HCT116 (cell line): ENCODE data around the gene ARHGAP35. TPM values are rescaled to one million over a fixed set of nuclear protein-coding genes. Genes with fewer than 3 reads are reported as not detected.
A peak's percentile ranks its signal among the peaks of the same experiment; 100 is the strongest.

Experiments
- ATAC-seq: fragments of 200-7000 bp; cut with Tn5 transposase; 2 replicates; pipeline ENCODE4 v1.9.1; 2020; ENCODE audit warnings: mild to moderate bottlenecking, moderate library complexity
- BruUV-seq: library from RNA; stranded (reverse); fragments of 400-500 nt; replicated peaks from 2 replicates; lab custom pipeline; 2021; lab: Mats Ljungman, UMichigan
- CTCF ChIA-PET: fragments of 300-600 bp; sonication (Branson Sonifier 250); formaldehyde crosslinking; loops from one replicate; lab custom pipeline; 2021; ENCODE audit warnings: antibody characterized with exemption; lab: Charles Lee
- POLR2A ChIA-PET: fragments of 300-600, 350-600 bp; sonication (Branson Sonifier 250); formaldehyde crosslinking; loops from one replicate; lab custom pipeline; 2021; ENCODE audit warnings: antibody characterized with exemption; lab: Charles Lee
- RAD21 ChIA-PET, 2 experiments: fragments of 300-600 bp; sonication (Branson Sonifier 250); formaldehyde crosslinking; loops; one replicate each; lab custom pipeline; 2023; ENCODE audit warnings: low total read pairs in 2 of 2; ENCODE audit not compliant: uncharacterized antibody in 2 of 2, unreplicated experiment in 2 of 2, low non-redundant PET in 1 of 2; lab: Charles Lee
- DNase-seq: peaks from one replicate; pipeline ENCODE4 v3.0.0-alpha.2; 2010; ENCODE audit warnings: low read depth, low spot score
- H2AFZ ChIP-seq: fragments of 200-600 bp; shearing (Covaris generic), sonication (generic); 2 replicates; pipeline ENCODE4 v1.6.1; 2017; ENCODE audit warnings: low read depth, mixed run types, mixed read lengths, antibody characterized with exemption, low read length; ENCODE audit not compliant: poor library complexity, severe bottlenecking
- H3K27ac ChIP-seq: 2 replicates; pipeline ENCODE4 v1.5.1; 2012; ENCODE audit warnings: low read depth, low read length
- H3K27me3 ChIP-seq: fragments of 200-600 bp; sonication (generic); 2 replicates; pipeline ENCODE4 v1.6.1; 2016; ENCODE audit warnings: mixed run types, low read length, mixed read lengths; ENCODE audit not compliant: insufficient read depth
- H3K36me3 ChIP-seq, 2 experiments: fragments of 200-500 bp in 1 of 2; fragments of 200-600 bp in 1 of 2; sonication (Bioruptor generic) in 1 of 2; sonication (generic) in 1 of 2; 2 replicates each; pipeline versions ENCODE4 v1.5.1 to v1.6.1; 2014 to 2016; ENCODE audit warnings: low read length in 2 of 2, inconsistent platforms in 1 of 2, mixed read lengths in 1 of 2, mixed run types in 1 of 2; ENCODE audit not compliant: insufficient read depth in 2 of 2, control insufficient read depth in 1 of 2
- H3K4me1 ChIP-seq, 2 experiments: fragments of 200-600 bp in 1 of 2; sonication (generic) in 1 of 2; 2 replicates each; pipeline versions ENCODE4 v1.5.1 to v1.6.1; 2012 to 2017; ENCODE audit warnings: low read length in 2 of 2, inconsistent platforms in 1 of 2, mild to moderate bottlenecking in 1 of 2, mixed read lengths in 1 of 2, mixed run types in 1 of 2, moderate library complexity in 1 of 2; ENCODE audit not compliant: insufficient read depth in 2 of 2, control insufficient read depth in 1 of 2
- H3K4me2 ChIP-seq: fragments of 200-600 bp; sonication (generic); 2 replicates; pipeline ENCODE4 v1.6.1; 2017; ENCODE audit warnings: mixed run types, low read length, mixed read lengths
- H3K4me3 ChIP-seq, 2 experiments: fragments of 200-600 bp in 1 of 2; sonication (generic) in 1 of 2; replicated peaks in 1 of 2; 2 replicates each; pipeline ENCODE4 v1.5.1; 2011 to 2016; ENCODE audit warnings: low read length in 2 of 2, control low read depth in 1 of 2, low read depth in 1 of 2, mild to moderate bottlenecking in 1 of 2, mixed read lengths in 1 of 2, mixed run types in 1 of 2
- H3K79me2 ChIP-seq: fragments of 200-600 bp; sonication (generic); 2 replicates; pipeline ENCODE4 v1.6.1; 2017; ENCODE audit warnings: mild to moderate bottlenecking, mixed run types, low read length, moderate library complexity, mixed read lengths; ENCODE audit not compliant: insufficient read depth
- H3K9ac ChIP-seq: fragments of 200-600 bp; sonication (generic); 2 replicates; pipeline ENCODE4 v1.6.1; 2016; ENCODE audit warnings: low read length, mixed read lengths
- H3K9me2 ChIP-seq: fragments of 200-600 bp; sonication (generic), shearing (Covaris generic); 2 replicates; pipeline ENCODE4 v1.6.1; 2017; ENCODE audit warnings: mixed run types, mild to moderate bottlenecking, moderate library complexity; ENCODE audit not compliant: insufficient read depth
- H3K9me3 ChIP-seq, 2 experiments: fragments of 200-500 bp in 1 of 2; fragments of 200-600 bp in 1 of 2; sonication (Bioruptor generic) in 1 of 2; sonication (generic) in 1 of 2; 2 replicates each; pipeline ENCODE4 v1.6.1; 2014 to 2017; ENCODE audit warnings: low read length in 2 of 2, mixed read lengths in 2 of 2, inconsistent platforms in 1 of 2, low read depth in 1 of 2, mild to moderate bottlenecking in 1 of 2, mixed run types in 1 of 2, moderate library complexity in 1 of 2; ENCODE audit not compliant: control insufficient read depth in 1 of 2, insufficient read depth in 1 of 2
- H4K20me1 ChIP-seq: fragments of 200-600 bp; sonication (generic), shearing (Covaris generic); 2 replicates; pipeline ENCODE4 v1.6.1; 2017; ENCODE audit warnings: mixed run types, mild to moderate bottlenecking, moderate library complexity; ENCODE audit not compliant: insufficient read depth
- CEBPB ChIP-seq: IDR thresholded peaks from 2 replicates; pipeline ENCODE4 v1.6.1; 2012; ENCODE audit warnings: low read depth
- EGR1 ChIP-seq: IDR thresholded peaks from 2 replicates; pipeline ENCODE4 v1.6.1; 2012; ENCODE audit warnings: low read depth
- MAX ChIP-seq: IDR thresholded peaks from 2 replicates; pipeline ENCODE4 v1.6.1; 2012
- REST ChIP-seq: IDR thresholded peaks from 2 replicates; pipeline ENCODE4 v1.6.1; 2012; ENCODE audit warnings: low read depth
- TCF7L2 ChIP-seq: IDR thresholded peaks from 2 replicates; pipeline ENCODE4 v1.7.0; 2011; ENCODE audit warnings: borderline replicate concordance, inconsistent platforms; ENCODE audit not compliant: insufficient read depth, insufficient read length; ENCODE audit errors: extremely low read depth
- ZFX ChIP-seq: fragments of 450-650 bp; IDR thresholded peaks from 2 replicates; pipeline ENCODE4 v1.6.1; 2017
- intact Hi-C: fragments of 100-400 bp; cut with micrococcal nuclease; formaldehyde crosslinking; loops from 2 replicates; pipeline ENCODE4 v1.10.0; 2022
- total RNA-seq: library from RNA; stranded (reverse); gene quantifications from one replicate; pipeline ENCODE4 v1.2.1, GENCODE V29; 2021; ENCODE audit not compliant: unreplicated experiment

ARHGAP35 gene
- total RNA-seq, 1 experiment from 2014 or later = 47.6 TPM

- no peak for TF ChIP-seq REST
- TF ChIP-seq ZFX = no peak
- TF ChIP-seq TCF7L2 = no peak
- TF ChIP-seq CEBPB = no peak
- TF ChIP-seq MAX = no peak
These were observed 12.4 kb upstream of the ARHGAP35 start (continued) for GRCh38 chr19:46848389-46848788.

- Histone ChIP-seq H3K9ac (peak overlapping the region; percentile 99), H2AFZ (no peak overlapping the region), H3K4me1 (peaks cover 5 to 29% of the 10 kb centered on the region in 2 experiments), H3K4me2 (peak overlapping the region; percentile 88), H3K9me2 (no peaks in the 10 kb centered on the region), H3K79me2 (peaks cover 53% of the 10 kb centered on the region), H3K27me3 (no peaks in the 10 kb centered on the region), H3K27ac (peak overlapping the region; percentile 96), H3K36me3 (peaks cover 13 to 17% of the 10 kb centered on the region in 2 experiments)
- RAD21 ChIA-PET = interaction anchor here in 1 of 2 experiments (0.6 kb wide), 1 partner anchor 20 kb away, joined by 6 read pairs; no protein-coding TSS in a partner anchor
- POLR2A ChIA-PET = interaction anchor here (0.7 kb wide), 1 partner anchor 38 kb away, joined by 3 read pairs; no protein-coding TSS in a partner anchor
- intact Hi-C loops = no loop called here
- TF ChIP-seq ZFX (no peak), EGR1 (0 out of 2 replicates have a peak, but pooled peaks have one; percentile 43)
- TF ChIP-seq, all 23 proteins: peak for 1
- peak overlapping the region; percentile 96 to 98 for H3K4me3 ChIP-seq
- no peak for DNase-seq
- no peak for ATAC-seq
- BruUV-seq = TSS peak; percentile 96
- no peaks in the 10 kb centered on the region for H3K9me3 ChIP-seq
- CTCF ChIA-PET = interaction anchor here (1.0 to 2.2 kb wide), 2 partner anchors 9 to 96 kb away, joined by 3 to 6 read pairs; no protein-coding TSS in a partner anchor
- no peaks in the 10 kb centered on the region for H4K20me1 ChIP-seq
These were observed 11.2 kb upstream of the ARHGAP35 start for GRCh38 chr19:46849610-46850009.
